MM.1S (cell line): Measurements from ENCODE around the gene C2orf69.

Source experiments
- DNase-seq: peaks from one replicate; pipeline ENCODE4 v3.0.0-alpha.2; 2015
- H2AFZ ChIP-seq: fragments of 300-600 bp; sonication (generic); 2 replicates; pipeline ENCODE4 v1.6.0; 2016; ENCODE audit warnings: antibody characterized with exemption, low read length
- H3F3A ChIP-seq: fragments of 300-600 bp; sonication (generic); 2 replicates; pipeline ENCODE4 v1.6.1; 2016; ENCODE audit warnings: mild to moderate bottlenecking, antibody characterized with exemption, low read length, moderate library complexity, mixed read lengths; ENCODE audit not compliant: insufficient read depth
- H3K27ac ChIP-seq: fragments of 300-600 bp; sonication (generic); 2 replicates; pipeline ENCODE4 v1.5.1; 2016; ENCODE audit warnings: mild to moderate bottlenecking, low read length
- H3K27me3 ChIP-seq: fragments of 300-600 bp; sonication (generic); replicated peaks from 2 replicates; pipeline ENCODE4 v1.6.0; 2016; ENCODE audit warnings: low read length; ENCODE audit not compliant: insufficient read depth
- H3K36me3 ChIP-seq: fragments of 300-600 bp; sonication (generic); replicated peaks from 2 replicates; pipeline ENCODE4 v1.6.1; 2016; ENCODE audit warnings: mild to moderate bottlenecking, low read length, mixed read lengths; ENCODE audit not compliant: insufficient read depth
- H3K4me1 ChIP-seq: fragments of 300-600 bp; sonication (generic); 2 replicates; pipeline ENCODE4 v1.6.1; 2016; ENCODE audit warnings: low read length, mixed read lengths
- H3K4me2 ChIP-seq: fragments of 300-600 bp; sonication (generic); 2 replicates; pipeline ENCODE4 v1.6.0; 2016; ENCODE audit warnings: low read depth, low read length
- H3K4me3 ChIP-seq: fragments of 300-600 bp; sonication (generic); 2 replicates; pipeline ENCODE4 v1.5.1; 2016; ENCODE audit warnings: low read length, mixed read lengths
- H3K79me2 ChIP-seq: fragments of 300-600 bp; sonication (generic); 2 replicates; pipeline ENCODE4 v1.6.1; 2016; ENCODE audit warnings: mixed run types, low read length, mixed read lengths
- H3K9ac ChIP-seq: fragments of 300-600 bp; sonication (generic); 2 replicates; pipeline ENCODE4 v1.6.1; 2016; ENCODE audit warnings: low read length, mixed read lengths
- H3K9me2 ChIP-seq: fragments of 300-600 bp; sonication (generic); replicated peaks from 2 replicates; pipeline ENCODE4 v1.6.1; 2016; ENCODE audit warnings: mild to moderate bottlenecking, low read length, mixed read lengths; ENCODE audit not compliant: insufficient read depth
- H3K9me3 ChIP-seq: fragments of 300-600 bp; sonication (generic); replicated peaks from 2 replicates; pipeline ENCODE4 v1.6.1; 2016; ENCODE audit warnings: mild to moderate bottlenecking, low read length, mixed read lengths; ENCODE audit not compliant: insufficient read depth
- H4K20me1 ChIP-seq: fragments of 300-600 bp; sonication (generic); 2 replicates; pipeline ENCODE4 v1.6.1; 2016; ENCODE audit warnings: mild to moderate bottlenecking, low read length, moderate library complexity, mixed read lengths; ENCODE audit not compliant: insufficient read depth
- EZH2 ChIP-seq: fragments of 300-600 bp; sonication (generic); optimal IDR thresholded peaks from 2 replicates; pipeline ENCODE3; 2017; ENCODE audit warnings: low read depth, mild to moderate bottlenecking, antibody characterized with exemption, low read length, mixed read lengths
- EZH2phosphoT487 ChIP-seq: fragments of 300-600 bp; sonication (generic); IDR thresholded peaks from 2 replicates; pipeline ENCODE4 v1.6.1; 2018; ENCODE audit warnings: antibody characterized with exemption, low read length
- TF ChIP-seq, protein P1 (sequence below): fragments of 300-600 bp; sonication (generic); IDR thresholded peaks from 2 replicates; pipeline ENCODE4 v1.5.1; 2016; ENCODE audit warnings: antibody characterized with exemption, low read length, mixed read lengths

C2orf69 gene

DNA sequence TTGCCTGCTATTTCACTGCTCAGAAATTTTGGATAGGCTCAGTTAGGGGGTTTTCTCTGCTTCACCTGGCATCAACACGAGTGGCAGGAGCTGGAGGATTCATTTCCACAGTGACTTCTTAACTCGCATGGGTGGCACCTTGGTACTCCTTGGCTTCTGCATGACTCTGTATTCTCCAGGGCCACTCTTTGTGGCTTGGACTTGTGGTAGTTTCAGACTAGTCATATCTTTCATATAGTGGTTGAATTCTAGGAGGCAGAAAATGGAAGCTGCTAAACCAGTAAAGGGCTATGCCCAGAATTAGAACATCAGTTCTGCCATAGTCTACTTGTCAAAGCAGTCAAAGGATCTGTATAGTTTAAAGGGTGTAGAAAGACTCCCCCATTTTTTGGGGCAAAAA is 51.1 kb downstream of the C2orf69 start:
- Histone ChIP-seq H3K9me2 (no peaks in the 10 kb centered on the region), H3K4me1 (no peaks in the 10 kb centered on the region), H3K4me2 (no peak overlapping the region), H3K36me3 (peaks cover 17% of the 10 kb centered on the region; the same call in 1 of the 2 replicates), H3K79me2 (peaks cover 18% of the 10 kb centered on the region), H2AFZ (no peak overlapping the region), H3K27ac (no peak overlapping the region), H3K9me3 (no peaks in the 10 kb centered on the region), H4K20me1 (no peaks in the 10 kb centered on the region), H3K9ac (no peak overlapping the region), H3K27me3 (no peaks in the 10 kb centered on the region), H3F3A (no peaks in the 10 kb centered on the region), H3K4me3 (no peak overlapping the region)
- no peak for DNase-seq
- TF ChIP-seq, protein P1, sequence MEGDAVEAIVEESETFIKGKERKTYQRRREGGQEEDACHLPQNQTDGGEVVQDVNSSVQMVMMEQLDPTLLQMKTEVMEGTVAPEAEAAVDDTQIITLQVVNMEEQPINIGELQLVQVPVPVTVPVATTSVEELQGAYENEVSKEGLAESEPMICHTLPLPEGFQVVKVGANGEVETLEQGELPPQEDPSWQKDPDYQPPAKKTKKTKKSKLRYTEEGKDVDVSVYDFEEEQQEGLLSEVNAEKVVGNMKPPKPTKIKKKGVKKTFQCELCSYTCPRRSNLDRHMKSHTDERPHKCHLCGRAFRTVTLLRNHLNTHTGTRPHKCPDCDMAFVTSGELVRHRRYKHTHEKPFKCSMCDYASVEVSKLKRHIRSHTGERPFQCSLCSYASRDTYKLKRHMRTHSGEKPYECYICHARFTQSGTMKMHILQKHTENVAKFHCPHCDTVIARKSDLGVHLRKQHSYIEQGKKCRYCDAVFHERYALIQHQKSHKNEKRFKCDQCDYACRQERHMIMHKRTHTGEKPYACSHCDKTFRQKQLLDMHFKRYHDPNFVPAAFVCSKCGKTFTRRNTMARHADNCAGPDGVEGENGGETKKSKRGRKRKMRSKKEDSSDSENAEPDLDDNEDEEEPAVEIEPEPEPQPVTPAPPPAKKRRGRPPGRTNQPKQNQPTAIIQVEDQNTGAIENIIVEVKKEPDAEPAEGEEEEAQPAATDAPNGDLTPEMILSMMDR: no peak
- TF ChIP-seq EZH2phosphoT487 (no peak), EZH2 (no peak)

DNA sequence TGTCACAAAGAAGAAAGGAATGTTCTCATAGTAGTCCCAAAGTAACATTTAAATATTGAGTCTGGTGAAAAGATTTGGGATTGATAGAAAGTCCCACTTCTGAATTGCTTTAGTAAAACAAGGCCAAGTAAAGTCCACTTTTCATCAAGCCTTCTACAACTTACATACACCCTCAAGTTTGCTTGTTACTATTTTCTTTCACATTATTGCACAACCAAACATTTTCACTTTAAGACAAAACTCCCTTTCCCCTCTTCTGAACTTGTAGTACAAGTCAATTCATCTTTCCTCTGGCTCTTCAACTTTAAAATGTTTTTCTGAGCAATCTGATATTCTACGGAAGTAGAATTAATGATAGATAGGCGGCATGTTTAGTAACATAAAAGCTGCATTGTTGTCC is 55.3 kb downstream of the C2orf69 start:
- H4K20me1 ChIP-seq: no peaks in the 10 kb centered on the region
- H3K27ac ChIP-seq: no peak overlapping the region
- H3K27me3 ChIP-seq: no peaks in the 10 kb centered on the region
- H2AFZ ChIP-seq: no peak overlapping the region
- no peak overlapping the region for H3K9ac ChIP-seq
- no peaks in the 10 kb centered on the region for H3K4me1 ChIP-seq
- H3K36me3 ChIP-seq: peaks cover 12% of the 10 kb centered on the region; the same call in 1 of the 2 replicates
- no peak for TF ChIP-seq EZH2
- TF ChIP-seq, protein P1: no peak
- TF ChIP-seq EZH2phosphoT487: no peak
- H3K79me2 ChIP-seq: no peaks in the 10 kb centered on the region
- H3K9me2 ChIP-seq: no peaks in the 10 kb centered on the region
- no peak for DNase-seq
- no peaks in the 10 kb centered on the region for H3K9me3 ChIP-seq
- H3F3A ChIP-seq: no peaks in the 10 kb centered on the region
- no peak overlapping the region for H3K4me3 ChIP-seq
- H3K4me2 ChIP-seq: no peak overlapping the region

DNA sequence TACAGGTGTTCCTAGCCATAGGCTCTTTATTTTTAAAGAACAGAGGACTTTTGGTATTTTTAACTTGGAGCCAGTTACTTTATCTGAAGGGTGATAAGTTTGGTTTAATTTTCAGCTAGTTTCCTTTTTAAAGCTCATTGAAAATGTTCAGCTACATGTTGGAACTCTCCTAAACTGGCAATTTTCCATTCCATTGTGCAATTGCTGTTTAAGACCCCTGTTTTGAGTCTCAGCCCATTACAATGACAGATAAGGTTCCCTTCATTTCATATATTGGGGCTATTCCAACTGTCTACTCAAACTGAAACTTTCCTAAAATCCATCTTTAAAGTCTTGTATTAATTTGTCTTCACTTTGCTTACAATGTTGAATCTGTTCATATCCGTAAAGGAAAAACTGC is 55.9 kb downstream of the C2orf69 start:
- TF ChIP-seq EZH2phosphoT487 (no peak), EZH2 (no peak)
- TF ChIP-seq, protein P1: no peak
- Histone ChIP-seq H3K36me3 (peaks cover 6% of the 10 kb centered on the region; the same call in 1 of the 2 replicates), H4K20me1 (no peaks in the 10 kb centered on the region)

More for the DNA sequence above, 55.9 kb downstream of the C2orf69 start:
- no peak overlapping the region for H3K9ac ChIP-seq
- H3K4me1 ChIP-seq: no peaks in the 10 kb centered on the region
- H3K9me3 ChIP-seq: no peaks in the 10 kb centered on the region
- H2AFZ ChIP-seq: no peak overlapping the region
- no peaks in the 10 kb centered on the region for H3K9me2 ChIP-seq
- H3K27me3 ChIP-seq: no peaks in the 10 kb centered on the region
- no peak overlapping the region for H3K4me2 ChIP-seq
- H3K27ac ChIP-seq: no peak overlapping the region
- no peak for DNase-seq
- H3K79me2 ChIP-seq: no peaks in the 10 kb centered on the region
- H3K4me3 ChIP-seq: no peak overlapping the region
- no peaks in the 10 kb centered on the region for H3F3A ChIP-seq
